WTC11 (cell line): ENCODE measurements around the gene BLOC1S4.

Source experiments
- ELF4 ChIP-seq: sonication (generic); formaldehyde crosslinking; IDR thresholded peaks from 2 replicates; pipeline ENCODE4 v1.8.1; 2022; ENCODE audit warnings: low read depth, mild to moderate bottlenecking, moderate library complexity, missing genetic modification reagents
- TF ChIP-seq, protein P1 (sequence below): fragments of 200-600 bp; IDR thresholded peaks from 2 replicates; pipeline ENCODE4 v1.8.0; 2022; ENCODE audit warnings: antibody characterized with exemption
- TF ChIP-seq, protein P2 (sequence below): sonication (generic); formaldehyde crosslinking; IDR thresholded peaks from 2 replicates; pipeline ENCODE4 v1.8.1; 2022; ENCODE audit warnings: low read depth, missing genetic modification reagents, borderline replicate concordance
- TF ChIP-seq, protein P3 (sequence below): sonication (generic); formaldehyde crosslinking; IDR thresholded peaks from 2 replicates; pipeline ENCODE4 v1.8.0; 2022; ENCODE audit warnings: mild to moderate bottlenecking, missing genetic modification reagents

GRCh38 chr4:6764976-6765620 lies 49.1 kb downstream of the BLOC1S4 start:
- TF ChIP-seq ELF4, result no peak
- TF ChIP-seq, protein P1, sequence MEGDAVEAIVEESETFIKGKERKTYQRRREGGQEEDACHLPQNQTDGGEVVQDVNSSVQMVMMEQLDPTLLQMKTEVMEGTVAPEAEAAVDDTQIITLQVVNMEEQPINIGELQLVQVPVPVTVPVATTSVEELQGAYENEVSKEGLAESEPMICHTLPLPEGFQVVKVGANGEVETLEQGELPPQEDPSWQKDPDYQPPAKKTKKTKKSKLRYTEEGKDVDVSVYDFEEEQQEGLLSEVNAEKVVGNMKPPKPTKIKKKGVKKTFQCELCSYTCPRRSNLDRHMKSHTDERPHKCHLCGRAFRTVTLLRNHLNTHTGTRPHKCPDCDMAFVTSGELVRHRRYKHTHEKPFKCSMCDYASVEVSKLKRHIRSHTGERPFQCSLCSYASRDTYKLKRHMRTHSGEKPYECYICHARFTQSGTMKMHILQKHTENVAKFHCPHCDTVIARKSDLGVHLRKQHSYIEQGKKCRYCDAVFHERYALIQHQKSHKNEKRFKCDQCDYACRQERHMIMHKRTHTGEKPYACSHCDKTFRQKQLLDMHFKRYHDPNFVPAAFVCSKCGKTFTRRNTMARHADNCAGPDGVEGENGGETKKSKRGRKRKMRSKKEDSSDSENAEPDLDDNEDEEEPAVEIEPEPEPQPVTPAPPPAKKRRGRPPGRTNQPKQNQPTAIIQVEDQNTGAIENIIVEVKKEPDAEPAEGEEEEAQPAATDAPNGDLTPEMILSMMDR, result no peak
- TF ChIP-seq, protein P2, sequence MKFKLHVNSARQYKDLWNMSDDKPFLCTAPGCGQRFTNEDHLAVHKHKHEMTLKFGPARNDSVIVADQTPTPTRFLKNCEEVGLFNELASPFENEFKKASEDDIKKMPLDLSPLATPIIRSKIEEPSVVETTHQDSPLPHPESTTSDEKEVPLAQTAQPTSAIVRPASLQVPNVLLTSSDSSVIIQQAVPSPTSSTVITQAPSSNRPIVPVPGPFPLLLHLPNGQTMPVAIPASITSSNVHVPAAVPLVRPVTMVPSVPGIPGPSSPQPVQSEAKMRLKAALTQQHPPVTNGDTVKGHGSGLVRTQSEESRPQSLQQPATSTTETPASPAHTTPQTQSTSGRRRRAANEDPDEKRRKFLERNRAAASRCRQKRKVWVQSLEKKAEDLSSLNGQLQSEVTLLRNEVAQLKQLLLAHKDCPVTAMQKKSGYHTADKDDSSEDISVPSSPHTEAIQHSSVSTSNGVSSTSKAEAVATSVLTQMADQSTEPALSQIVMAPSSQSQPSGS (CRISPR knock-in tag), result no peak
- TF ChIP-seq, protein P3, sequence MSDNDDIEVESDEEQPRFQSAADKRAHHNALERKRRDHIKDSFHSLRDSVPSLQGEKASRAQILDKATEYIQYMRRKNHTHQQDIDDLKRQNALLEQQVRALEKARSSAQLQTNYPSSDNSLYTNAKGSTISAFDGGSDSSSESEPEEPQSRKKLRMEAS, result no peak
